Osteocyte (in vitro differentiated cells): ENCODE data around the gene TEX13D. TPM values are rescaled to one million over a fixed set of nuclear protein-coding genes. Genes with fewer than 3 reads are reported as not detected.

Experiments used
- DNase-seq: peaks from one replicate; pipeline ENCODE4 v3.0.0; 2021; ENCODE audit warnings: mixed read lengths; ENCODE audit not compliant: unreplicated experiment; ENCODE audit errors: extremely low spot score
- H3K27ac Mint-ChIP-seq: one replicate; pipeline ENCODE4 v1.8.0; 2021; ENCODE audit warnings: mild to moderate bottlenecking, mixed read lengths; ENCODE audit not compliant: unreplicated experiment
- H3K27me3 Mint-ChIP-seq: one replicate; pipeline ENCODE4 v1.8.0; 2021; ENCODE audit warnings: mixed read lengths; ENCODE audit not compliant: unreplicated experiment
- H3K36me3 Mint-ChIP-seq: one replicate; pipeline ENCODE4 v1.8.0; 2021; ENCODE audit warnings: mixed read lengths; ENCODE audit not compliant: unreplicated experiment
- H3K4me1 Mint-ChIP-seq: one replicate; pipeline ENCODE4 v1.8.0; 2021; ENCODE audit warnings: mixed read lengths; ENCODE audit not compliant: unreplicated experiment
- H3K4me3 Mint-ChIP-seq: one replicate; pipeline ENCODE4 v1.8.0; 2021; ENCODE audit warnings: mild to moderate bottlenecking, moderate library complexity, mixed read lengths; ENCODE audit not compliant: unreplicated experiment
- H3K9me3 Mint-ChIP-seq: one replicate; pipeline ENCODE4 v1.8.0; 2021; ENCODE audit warnings: mixed read lengths; ENCODE audit not compliant: unreplicated experiment
- total RNA-seq: library from RNA; stranded (reverse); gene quantifications from 2 replicates; pipeline ENCODE4 v1.2.1, GENCODE V29; 2021
- TF ChIP-seq, protein P1 (sequence below): fragments of 200-600 bp; sonication (generic); IDR thresholded peaks from 2 replicates; pipeline ENCODE4 v1.5.0; 2021; ENCODE audit warnings: antibody characterized with exemption, mild to moderate bottlenecking, moderate library complexity

TEX13D gene
- total RNA-seq, 1 donor from 2014 or later = not detected

DNA sequence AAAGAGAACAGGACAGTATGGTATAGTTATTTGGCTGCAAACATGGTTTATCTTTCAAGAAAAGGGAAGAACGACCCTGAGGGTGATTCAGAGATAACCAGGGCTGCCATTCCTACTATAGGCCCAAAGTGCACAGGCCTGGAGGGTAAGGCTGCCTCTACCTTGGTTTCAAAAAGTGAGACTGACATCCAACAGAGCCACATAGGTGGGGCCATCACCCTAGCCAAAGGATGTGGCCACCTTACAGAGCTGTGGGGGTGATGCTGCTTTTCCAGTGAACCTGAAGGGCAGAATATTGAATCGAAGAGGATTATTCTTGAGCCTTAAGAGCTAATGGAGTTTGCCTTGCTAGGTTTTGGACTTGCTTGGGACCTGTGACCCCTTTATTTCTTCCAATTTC, 29.6 kb downstream of the TEX13D start:
- TF ChIP-seq, protein P1, sequence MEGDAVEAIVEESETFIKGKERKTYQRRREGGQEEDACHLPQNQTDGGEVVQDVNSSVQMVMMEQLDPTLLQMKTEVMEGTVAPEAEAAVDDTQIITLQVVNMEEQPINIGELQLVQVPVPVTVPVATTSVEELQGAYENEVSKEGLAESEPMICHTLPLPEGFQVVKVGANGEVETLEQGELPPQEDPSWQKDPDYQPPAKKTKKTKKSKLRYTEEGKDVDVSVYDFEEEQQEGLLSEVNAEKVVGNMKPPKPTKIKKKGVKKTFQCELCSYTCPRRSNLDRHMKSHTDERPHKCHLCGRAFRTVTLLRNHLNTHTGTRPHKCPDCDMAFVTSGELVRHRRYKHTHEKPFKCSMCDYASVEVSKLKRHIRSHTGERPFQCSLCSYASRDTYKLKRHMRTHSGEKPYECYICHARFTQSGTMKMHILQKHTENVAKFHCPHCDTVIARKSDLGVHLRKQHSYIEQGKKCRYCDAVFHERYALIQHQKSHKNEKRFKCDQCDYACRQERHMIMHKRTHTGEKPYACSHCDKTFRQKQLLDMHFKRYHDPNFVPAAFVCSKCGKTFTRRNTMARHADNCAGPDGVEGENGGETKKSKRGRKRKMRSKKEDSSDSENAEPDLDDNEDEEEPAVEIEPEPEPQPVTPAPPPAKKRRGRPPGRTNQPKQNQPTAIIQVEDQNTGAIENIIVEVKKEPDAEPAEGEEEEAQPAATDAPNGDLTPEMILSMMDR = no peak
- Mint-ChIP-seq H3K9me3 (no peaks in the 10 kb centered on the region), H3K4me1 (no peaks in the 10 kb centered on the region), H3K27me3 (no peaks in the 10 kb centered on the region), H3K27ac (no peak overlapping the region), H3K4me3 (no peak overlapping the region), H3K36me3 (no peaks in the 10 kb centered on the region)
- no peak for DNase-seq

DNA sequence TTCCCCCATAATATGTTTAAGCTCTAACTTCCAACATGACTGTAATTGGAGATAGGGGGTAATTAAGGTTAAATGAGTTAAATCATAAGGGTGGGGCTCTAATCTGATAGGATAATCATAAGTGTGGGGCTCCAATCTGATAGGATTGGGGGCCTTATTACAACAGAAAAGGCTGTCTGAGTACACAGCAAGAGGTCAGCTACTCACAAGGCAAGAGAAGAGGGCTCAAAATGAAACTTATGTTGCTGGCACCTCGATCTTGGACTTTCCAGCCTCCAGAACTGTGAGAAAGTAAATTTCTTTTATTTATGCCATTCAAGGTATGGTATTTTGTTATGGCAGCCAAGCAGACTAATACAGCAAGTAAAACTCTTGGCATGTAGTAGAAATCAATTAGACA, 30.3 kb downstream of the TEX13D start:
- Mint-ChIP-seq H3K27ac (no peak overlapping the region), H3K9me3 (no peaks in the 10 kb centered on the region), H3K4me3 (no peak overlapping the region), H3K27me3 (no peaks in the 10 kb centered on the region), H3K4me1 (no peaks in the 10 kb centered on the region), H3K36me3 (no peaks in the 10 kb centered on the region)
- TF ChIP-seq, protein P1 = no peak
- no peak for DNase-seq

DNA sequence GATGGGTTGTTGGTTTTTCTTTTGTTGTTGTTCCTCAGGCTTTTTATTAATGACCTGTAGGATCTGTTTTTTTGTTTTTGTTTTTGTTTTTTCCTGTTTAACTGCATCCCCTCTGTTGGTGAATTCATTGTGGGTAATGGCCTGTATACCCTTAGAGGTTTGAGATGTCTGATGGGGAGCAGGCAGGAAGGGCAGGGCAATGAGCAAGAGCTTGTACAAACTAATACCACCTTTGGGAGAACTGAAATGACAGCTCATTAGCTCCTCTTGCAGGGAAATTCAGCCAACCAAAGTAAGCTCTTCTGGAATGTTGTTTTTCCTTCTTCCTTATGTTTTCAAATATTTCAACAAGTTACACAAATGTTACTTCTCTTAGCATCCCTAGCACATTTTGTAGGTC, 37.3 kb downstream of the TEX13D start:
- H3K27ac Mint-ChIP-seq = no peak overlapping the region
- H3K4me1 Mint-ChIP-seq = peaks cover 4% of the 10 kb centered on the region
- no peaks in the 10 kb centered on the region for H3K9me3 Mint-ChIP-seq
- no peak for DNase-seq
- TF ChIP-seq, protein P1 = no peak
- peaks cover 4% of the 10 kb centered on the region for H3K27me3 Mint-ChIP-seq
- no peaks in the 10 kb centered on the region for H3K36me3 Mint-ChIP-seq
- no peak overlapping the region for H3K4me3 Mint-ChIP-seq

DNA sequence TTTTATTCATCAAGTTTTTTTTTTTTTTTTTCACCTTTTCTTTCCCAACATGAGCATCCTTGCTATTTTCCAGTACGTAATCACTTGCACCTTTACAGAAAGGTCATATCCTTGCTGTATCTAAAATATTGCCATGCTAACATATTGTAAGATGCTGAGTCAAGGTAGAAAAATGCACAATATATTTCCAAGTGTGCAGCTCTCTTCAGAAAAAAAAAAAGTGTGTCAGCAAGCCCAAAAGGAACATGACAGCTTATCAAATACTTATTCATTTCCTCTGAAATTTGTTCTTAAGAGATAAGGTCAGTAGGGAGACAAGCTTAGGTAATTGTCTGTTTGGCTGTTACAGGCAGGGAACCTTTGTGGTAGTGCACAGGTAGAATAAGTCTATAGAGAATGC, 40.9 kb downstream of the TEX13D start:
- no peak overlapping the region for H3K27ac Mint-ChIP-seq
- DNase-seq = no peak
- peaks cover 4% of the 10 kb centered on the region for H3K27me3 Mint-ChIP-seq
- H3K4me3 Mint-ChIP-seq = no peak overlapping the region
- no peaks in the 10 kb centered on the region for H3K36me3 Mint-ChIP-seq
- H3K4me1 Mint-ChIP-seq = peaks cover 19% of the 10 kb centered on the region
- TF ChIP-seq, protein P1 = no peak
- H3K9me3 Mint-ChIP-seq = no peaks in the 10 kb centered on the region

DNA sequence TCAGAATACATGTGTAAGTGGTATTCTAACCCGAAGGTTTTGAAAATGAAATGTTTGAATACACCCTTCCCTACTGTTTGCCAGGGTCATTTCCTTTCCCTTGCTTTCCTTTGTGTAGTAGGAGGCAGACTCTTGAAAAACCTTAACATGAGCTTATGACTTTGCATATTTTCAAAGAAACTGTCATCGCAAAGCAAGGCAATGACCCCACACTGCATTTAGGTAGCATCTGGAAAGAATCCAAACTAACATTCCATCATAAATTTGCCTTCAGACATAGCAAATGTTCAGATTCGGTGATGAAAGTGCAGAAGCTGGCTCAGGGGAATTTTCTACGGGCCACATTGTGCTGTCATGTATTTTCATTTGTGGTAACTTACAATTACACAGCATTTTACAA, 46.2 kb downstream of the TEX13D start:
- TF ChIP-seq, protein P1 = no peak
- no peak for DNase-seq
- Mint-ChIP-seq H3K27ac (no peak overlapping the region), H3K4me3 (no peak overlapping the region), H3K9me3 (no peaks in the 10 kb centered on the region), H3K36me3 (no peaks in the 10 kb centered on the region), H3K4me1 (peaks cover 25% of the 10 kb centered on the region), H3K27me3 (no peaks in the 10 kb centered on the region)
